BLaER1 treated with 17β-estradiol and CSF1 and Interleukin-3, amounts not matched to agents 10 nM and 100 nM (cell line): Measurements from ENCODE around the gene PSENEN.
A peak's percentile ranks its signal among the peaks of the same experiment; 100 is the strongest.

Experiments used
- H3K27ac ChIP-seq, 11 experiments: shearing (Covaris generic); formaldehyde crosslinking; 2 replicates each; pipeline ENCODE4 v1.8.1; 2022
- H3K27me3 ChIP-seq, 11 experiments: shearing (Covaris generic); formaldehyde crosslinking; 2 replicates each; pipeline ENCODE4 v1.8.1; 2022
- H3K36me3 ChIP-seq, 11 experiments: shearing (Covaris generic); formaldehyde crosslinking; 2 replicates each; pipeline ENCODE4 v1.8.1; 2022
- H3K4me1 ChIP-seq, 10 experiments: shearing (Covaris generic); formaldehyde crosslinking; 2 replicates each; pipeline ENCODE4 v1.8.1; 2022
- H3K4me2 ChIP-seq, 11 experiments: shearing (Covaris generic); formaldehyde crosslinking; 2 replicates each; pipeline ENCODE4 v1.8.1; 2022
- H3K4me3 ChIP-seq, 10 experiments: shearing (Covaris generic); formaldehyde crosslinking; 2 replicates each; pipeline ENCODE4 v1.8.1; 2022
- H3K9ac ChIP-seq, 11 experiments: shearing (Covaris generic); formaldehyde crosslinking; 2 replicates each; pipeline ENCODE4 v1.8.1; 2022
- H3K9me3 ChIP-seq, 11 experiments: shearing (Covaris generic); formaldehyde crosslinking; replicated peaks in 1 of 11; 2 replicates each; pipeline ENCODE4 v1.8.1; 2022
- H4K20me1 ChIP-seq, 11 experiments: shearing (Covaris generic); formaldehyde crosslinking; 2 replicates each; pipeline ENCODE4 v1.8.1; 2022
- Cebpa-rat ChIP-seq, 11 experiments: shearing (Covaris generic); IDR thresholded peaks; 2 replicates each; pipeline ENCODE4 v1.8.1; 2022

The PSENEN gene

GRCh38 chr19:35740423-35741202, 4.8 kb upstream of the PSENEN start:
- Histone ChIP-seq H3K4me2 (peak overlapping the region; percentile 90 to 100 (median 98)), H4K20me1 (peaks cover 24 to 48% (median 46%) of the 10 kb centered on the region in 11 experiments), H3K9ac (peak overlapping the region; percentile 73 to 85 (median 83)), H3K36me3 (peaks cover 32 to 56% (median 42%) of the 10 kb centered on the region in 11 experiments), H3K27me3 (no peaks in the 10 kb centered on the region), H3K4me3 (peak overlapping the region; percentile 62 to 76 (median 66)), H3K4me1 (peaks cover 50 to 79% (median 68%) of the 10 kb centered on the region in 10 experiments), H3K27ac (peak overlapping the region; percentile 35 to 96 (median 92); a peak in 21 of 22 replicates), H3K9me3 (peaks cover 0 to 6% (median 0%) of the 10 kb centered on the region in 11 experiments; a peak in 2 of 22 replicates)
- peak in 9 of 11 experiments; percentile 13 to 79 (median 58); a peak in 10 of 22 replicates for TF ChIP-seq Cebpa-rat (IDR thresholded peaks at IDR 0.05)

GRCh38 chr19:35741203-35741515, 4.3 kb upstream of the PSENEN start:
- Histone ChIP-seq H3K9ac (peak overlapping the region; percentile 73 to 85 (median 84)), H3K36me3 (peaks cover 28 to 51% (median 37%) of the 10 kb centered on the region in 11 experiments), H3K4me2 (peak overlapping the region; percentile 90 to 100 (median 98)), H3K9me3 (peaks cover 0 to 6% (median 0%) of the 10 kb centered on the region in 11 experiments; a peak in 2 of 22 replicates), H4K20me1 (peaks cover 24 to 42% (median 40%) of the 10 kb centered on the region in 11 experiments), H3K4me3 (peak overlapping the region; percentile 62 to 76 (median 66)), H3K27ac (peak overlapping the region; percentile 85 to 96 (median 92); a peak in 21 of 22 replicates), H3K4me1 (peaks cover 50 to 79% (median 67%) of the 10 kb centered on the region in 10 experiments), H3K27me3 (no peaks in the 10 kb centered on the region)
- TF ChIP-seq Cebpa-rat (IDR thresholded peaks at IDR 0.05): no peak

GRCh38 chr19:35742121-35742724, 3.2 kb upstream of the PSENEN start, which contains the start of gene IGFLR1:
Gene IGFLR1, minus strand, starts transcription at chr19:35742452. Its CDS starts 1,272 bp downstream, at chr19:35741180.
- H3K9ac ChIP-seq: peak within 1 kb of the TSS; percentile 73 to 85 (median 84)

GRCh38 chr19:35743640-35744429, 1.6 kb upstream of the PSENEN start:
- Histone ChIP-seq H4K20me1 (peaks cover 0 to 16% (median 14%) of the 10 kb centered on the region in 11 experiments; a peak in 19 of 22 replicates), H3K9me3 (peaks cover 0 to 6% (median 0%) of the 10 kb centered on the region in 11 experiments; a peak in 2 of 22 replicates), H3K9ac (peak overlapping the region in 2 of 11 experiments; percentile 90 to 95; a peak in 2 of 22 replicates), H3K27ac (peak overlapping the region in 9 of 11 experiments; percentile 2 to 97 (median 93); a peak in 11 of 22 replicates), H3K27me3 (no peaks in the 10 kb centered on the region), H3K36me3 (peaks cover 1 to 24% (median 11%) of the 10 kb centered on the region in 11 experiments; a peak in 21 of 22 replicates), H3K4me3 (peak overlapping the region; percentile 74 to 98 (median 88); a peak in 18 of 20 replicates), H3K4me2 (peak overlapping the region; percentile 90 to 100 (median 98)), H3K4me1 (peaks cover 60 to 78% (median 70%) of the 10 kb centered on the region in 10 experiments)
- no peak for TF ChIP-seq Cebpa-rat (IDR thresholded peaks at IDR 0.05)

More at GRCh38 chr19:35742121-35742724, 3.2 kb upstream of the PSENEN start, which contains the start of gene IGFLR1:
- Histone ChIP-seq H3K36me3 (peaks cover 18 to 40% (median 27%) of the 10 kb centered on the region in 11 experiments), H3K27ac (peak within 1 kb of the TSS; percentile 85 to 96 (median 92)), H3K4me3 (peak within 1 kb of the TSS; percentile 36 to 76 (median 66)), H4K20me1 (peaks cover 15 to 32% (median 30%) of the 10 kb centered on the region in 11 experiments), H3K4me1 (peaks cover 52 to 79% (median 67%) of the 10 kb centered on the region in 10 experiments), H3K27me3 (no peaks in the 10 kb centered on the region), H3K9me3 (peaks cover 0 to 6% (median 0%) of the 10 kb centered on the region in 11 experiments; a peak in 2 of 22 replicates), H3K4me2 (peak within 1 kb of the TSS; percentile 90 to 100 (median 98))
- peak in 1 of 11 experiments; percentile 66; a peak in 1 of 22 replicates for TF ChIP-seq Cebpa-rat (IDR thresholded peaks at IDR 0.05)

GRCh38 chr19:35744430-35745327, 772 bp upstream of the PSENEN start:
- Histone ChIP-seq H3K36me3 (peaks cover 0 to 15% (median 3%) of the 10 kb centered on the region in 11 experiments; a peak in 10 of 22 replicates), H3K27me3 (no peaks in the 10 kb centered on the region), H3K27ac (peak overlapping the region; percentile 90 to 98 (median 95)), H3K4me1 (peaks cover 60 to 78% (median 71%) of the 10 kb centered on the region in 10 experiments), H3K9ac (peak overlapping the region; percentile 85 to 97 (median 93)), H4K20me1 (peaks cover 0 to 7% (median 5%) of the 10 kb centered on the region in 11 experiments; a peak in 16 of 22 replicates), H3K9me3 (peaks cover 0 to 6% (median 0%) of the 10 kb centered on the region in 11 experiments; a peak in 2 of 22 replicates), H3K4me2 (peak overlapping the region; percentile 90 to 100 (median 98)), H3K4me3 (peak overlapping the region; percentile 74 to 98 (median 88))
- no peak for TF ChIP-seq Cebpa-rat (IDR thresholded peaks at IDR 0.05)

GRCh38 chr19:35746087-35746462, 624 bp downstream of the PSENEN start:
- Histone ChIP-seq H3K4me3 (peak overlapping the region; percentile 74 to 98 (median 88)), H3K27me3 (no peaks in the 10 kb centered on the region), H3K36me3 (peaks cover 0 to 11% (median 3%) of the 10 kb centered on the region in 11 experiments; a peak in 3 of 22 replicates), H3K9me3 (peaks cover 0 to 6% (median 0%) of the 10 kb centered on the region in 11 experiments; a peak in 2 of 22 replicates), H3K4me2 (peak overlapping the region; percentile 90 to 99 (median 95)), H4K20me1 (no peaks in the 10 kb centered on the region), H3K4me1 (peaks cover 62 to 82% (median 79%) of the 10 kb centered on the region in 10 experiments), H3K9ac (peak overlapping the region; percentile 85 to 97 (median 93)), H3K27ac (peak overlapping the region; percentile 81 to 98 (median 94))
- TF ChIP-seq Cebpa-rat (IDR thresholded peaks at IDR 0.05): no peak

GRCh38 chr19:35746531-35746930, 1.1 kb downstream of the PSENEN start:
- H3K9me3 ChIP-seq: peaks cover 0 to 6% (median 0%) of the 10 kb centered on the region in 11 experiments; a peak in 2 of 22 replicates
- peaks cover 61 to 78% (median 76%) of the 10 kb centered on the region in 10 experiments for H3K4me1 ChIP-seq
- no peak for TF ChIP-seq Cebpa-rat (IDR thresholded peaks at IDR 0.05)
- peak overlapping the region; percentile 85 to 97 (median 93) for H3K9ac ChIP-seq
- peak overlapping the region; percentile 74 to 98 (median 88) for H3K4me3 ChIP-seq
- H3K4me2 ChIP-seq: peak overlapping the region; percentile 90 to 99 (median 95)
- no peaks in the 10 kb centered on the region for H3K27me3 ChIP-seq
- H4K20me1 ChIP-seq: 0 out of 22 replicates have a peak, but pooled peaks cover 0 to 1% (median 0%) of the 10 kb centered on the region in 11 experiments
- H3K36me3 ChIP-seq: peaks cover 0 to 11% (median 3%) of the 10 kb centered on the region in 11 experiments; a peak in 6 of 22 replicates
- peak overlapping the region; percentile 81 to 98 (median 94); a peak in 21 of 22 replicates for H3K27ac ChIP-seq
